SK-N-SH (cell line): ENCODE data around the gene CDK9. TPM values are rescaled to one million over a fixed set of nuclear protein-coding genes. Genes with fewer than 3 reads are reported as not detected.

Experiments
- CTCF ChIA-PET: fragments of 300-600, 350-600 bp; formaldehyde crosslinking; extraction: SDS; loops from one replicate; lab custom pipeline; 2021; lab: Yijun Ruan, JAX
- POLR2A ChIA-PET: fragments of 350-600 bp; sonication (Branson Sonifier 250); formaldehyde crosslinking; extraction: SDS; loops from one replicate; lab custom pipeline; 2020; ENCODE audit warnings: antibody characterized with exemption, inconsistent platforms; lab: Yijun Ruan, JAX
- DNase-seq: peaks from one replicate; pipeline ENCODE4 v3.0.0; 2012
- H2AFZ ChIP-seq: fragments of 200-600 bp; sonication (generic); 2 replicates; pipeline ENCODE4 v1.8.1; 2016; ENCODE audit warnings: antibody characterized with exemption, mild to moderate bottlenecking, low read depth
- H3F3A ChIP-seq: fragments of 200-600 bp; sonication (generic); replicated peaks from 2 replicates; pipeline ENCODE3; 2016; ENCODE audit warnings: antibody characterized with exemption, mild to moderate bottlenecking; ENCODE audit not compliant: insufficient read depth
- H3K27ac ChIP-seq, 2 experiments: fragments of 200-500 bp in 1 of 2; fragments of 200-600 bp in 1 of 2; sonication (Bioruptor generic) in 1 of 2; sonication (generic), shearing (Covaris generic) in 1 of 2; 2 replicates each; pipeline versions ENCODE4 v1.5.1 to v1.6.1; 2014 to 2016; ENCODE audit warnings: low read depth in 2 of 2, inconsistent platforms in 1 of 2, low read length in 1 of 2, mild to moderate bottlenecking in 1 of 2, mixed read lengths in 1 of 2
- H3K27me3 ChIP-seq: fragments of 200-600 bp; sonication (generic), shearing (Covaris generic); 2 replicates; pipeline ENCODE4 v1.6.1; 2016; ENCODE audit warnings: mixed run types; ENCODE audit not compliant: insufficient read depth
- H3K36me3 ChIP-seq, 2 experiments: fragments of 200-500 bp in 1 of 2; fragments of 200-600 bp in 1 of 2; sonication (Bioruptor generic) in 1 of 2; sonication (generic) in 1 of 2; replicated peaks in 1 of 2; 2 replicates each; pipeline versions ENCODE3 to v1.5.1; 2014 to 2016; ENCODE audit warnings: low read length in 1 of 2, mild to moderate bottlenecking in 1 of 2; ENCODE audit not compliant: insufficient read depth in 2 of 2, control insufficient read depth in 1 of 2
- H3K4me1 ChIP-seq, 2 experiments: fragments of 200-500 bp in 1 of 2; fragments of 200-600 bp in 1 of 2; sonication (Bioruptor generic) in 1 of 2; sonication (generic), shearing (Covaris generic) in 1 of 2; 2 replicates each; pipeline versions ENCODE4 v1.5.1 to v1.6.1; 2014 to 2016; ENCODE audit warnings: low read depth in 1 of 2, low read length in 1 of 2, mixed run types in 1 of 2; ENCODE audit not compliant: insufficient read depth in 2 of 2, control insufficient read depth in 1 of 2
- H3K4me2 ChIP-seq: fragments of 200-600 bp; sonication (generic), shearing (Covaris generic); 2 replicates; pipeline ENCODE4 v1.6.1; 2017; ENCODE audit warnings: mixed run types
- H3K4me3 ChIP-seq, 2 experiments: fragments of 200-500 bp in 1 of 2; fragments of 200-600 bp in 1 of 2; sonication (Bioruptor generic) in 1 of 2; sonication (generic), shearing (Covaris generic) in 1 of 2; 2 replicates each; pipeline versions ENCODE4 v1.5.1 to v1.8.1; 2014 to 2016; ENCODE audit warnings: low read depth in 2 of 2, inconsistent platforms in 1 of 2, low read length in 1 of 2, mild to moderate bottlenecking in 1 of 2, mixed read lengths in 1 of 2, moderate library complexity in 1 of 2
- H3K79me2 ChIP-seq: fragments of 200-600 bp; sonication (generic); 2 replicates; pipeline ENCODE4 v1.8.1; 2017; ENCODE audit warnings: mild to moderate bottlenecking; ENCODE audit not compliant: insufficient read depth
- H3K9ac ChIP-seq: fragments of 200-600 bp; sonication (generic); 2 replicates; pipeline ENCODE4 v1.6.1; 2017; ENCODE audit warnings: mixed run types
- H3K9me2 ChIP-seq: fragments of 200-600 bp; sonication (generic); 2 replicates; pipeline ENCODE4 v1.6.1; 2017; ENCODE audit warnings: mixed run types
- H3K9me3 ChIP-seq: fragments of 200-600 bp; sonication (generic); 2 replicates; pipeline ENCODE4 v1.6.1; 2017; ENCODE audit warnings: mixed run types, mild to moderate bottlenecking, moderate library complexity
- H4K20me1 ChIP-seq: fragments of 200-600 bp; sonication (generic); 2 replicates; pipeline ENCODE4 v1.6.1; 2017; ENCODE audit warnings: mild to moderate bottlenecking, mixed run types; ENCODE audit not compliant: insufficient read depth
- FOXJ3 ChIP-seq: sonication (generic); formaldehyde crosslinking; IDR thresholded peaks from 2 replicates; pipeline ENCODE4 v1.5.1; 2020; ENCODE audit warnings: mild to moderate bottlenecking, missing genetic modification reagents
- MXI1 ChIP-seq: IDR thresholded peaks from 2 replicates; pipeline ENCODE4 v1.6.1; 2012; ENCODE audit warnings: mild to moderate bottlenecking, low read depth, low read length, improper control_type of control experiment
- NFIC ChIP-seq: IDR thresholded peaks from 2 replicates; pipeline ENCODE4 v1.4.0; 2012; ENCODE audit warnings: borderline replicate concordance
- NRF1 ChIP-seq: IDR thresholded peaks from 2 replicates; pipeline ENCODE4 v1.6.1; 2012; ENCODE audit warnings: low read depth, mild to moderate bottlenecking, low read length
- POLR2AphosphoS5 ChIP-seq: IDR thresholded peaks from 2 replicates; pipeline ENCODE4 v1.6.1; 2012; ENCODE audit warnings: low read depth, low read length
- RCOR1 ChIP-seq: fragments of 150-350 bp; IDR thresholded peaks from 2 replicates; pipeline ENCODE4 v1.6.1; 2017; ENCODE audit warnings: antibody characterized with exemption, low read length
- RXRA ChIP-seq: IDR thresholded peaks from 2 replicates; pipeline ENCODE4 v1.4.0; 2012; ENCODE audit warnings: low read depth, mild to moderate bottlenecking, borderline replicate concordance
- WGBS: methylation state at CpG from one replicate; pipeline ENCODE4 v1.1.6; 2017; ENCODE audit warnings: low lambda C conversion rate; 5-methylcytosine and 5-hydroxymethylcytosine counted together
- polyA plus RNA-seq, 3 experiments: library from polyadenylated mRNA; depleted of rRNA; stranded (reverse); fragments of >200 nt; gene quantifications; 2 replicates each; pipeline ENCODE4 v1.2.3, GENCODE V29; 2012
- TF ChIP-seq, protein P1 (sequence below): IDR thresholded peaks from 2 replicates; pipeline ENCODE4 v1.6.1; 2012; ENCODE audit warnings: mild to moderate bottlenecking, low read depth, low read length, moderate library complexity
- TF ChIP-seq, protein P2 (sequence below): IDR thresholded peaks from 2 replicates; pipeline ENCODE4; 2012
- TF ChIP-seq, protein P3 (sequence below): IDR thresholded peaks from 2 replicates; pipeline ENCODE4 v1.4.0; 2012; ENCODE audit warnings: low read depth

CDK9 gene
- polyA plus RNA-seq, 1 of the 3 experiments (the other 2 are of a cell fraction) = 82.7 TPM

GRCh38 chr9:127753622-127754021, 32.2 kb upstream of the CDK9 start:
- H3K36me3 ChIP-seq = no peaks in the 10 kb centered on the region
- no peak for DNase-seq
- H3K27me3 ChIP-seq = peaks cover 20% of the 10 kb centered on the region
- H3K9me2 ChIP-seq = no peaks in the 10 kb centered on the region
- 63% methylated on average over 6 of the region's 8 CpGs for WGBS
- CTCF ChIA-PET = interaction anchor here (1.0 to 4.4 kb wide), 6 partner anchors 11 to 168 kb away, joined by 3 to 28 read pairs (median 6); partner anchors contain the start of genes CDK9 and TOR2A
- H3K79me2 ChIP-seq = no peaks in the 10 kb centered on the region
- POLR2A ChIA-PET = interaction anchor here (1.0 to 1.8 kb wide), 3 partner anchors 11 to 32 kb away, joined by 3 to 7 read pairs (median 7); partner anchors contain the start of gene CDK9
- TF ChIP-seq, protein P1, sequence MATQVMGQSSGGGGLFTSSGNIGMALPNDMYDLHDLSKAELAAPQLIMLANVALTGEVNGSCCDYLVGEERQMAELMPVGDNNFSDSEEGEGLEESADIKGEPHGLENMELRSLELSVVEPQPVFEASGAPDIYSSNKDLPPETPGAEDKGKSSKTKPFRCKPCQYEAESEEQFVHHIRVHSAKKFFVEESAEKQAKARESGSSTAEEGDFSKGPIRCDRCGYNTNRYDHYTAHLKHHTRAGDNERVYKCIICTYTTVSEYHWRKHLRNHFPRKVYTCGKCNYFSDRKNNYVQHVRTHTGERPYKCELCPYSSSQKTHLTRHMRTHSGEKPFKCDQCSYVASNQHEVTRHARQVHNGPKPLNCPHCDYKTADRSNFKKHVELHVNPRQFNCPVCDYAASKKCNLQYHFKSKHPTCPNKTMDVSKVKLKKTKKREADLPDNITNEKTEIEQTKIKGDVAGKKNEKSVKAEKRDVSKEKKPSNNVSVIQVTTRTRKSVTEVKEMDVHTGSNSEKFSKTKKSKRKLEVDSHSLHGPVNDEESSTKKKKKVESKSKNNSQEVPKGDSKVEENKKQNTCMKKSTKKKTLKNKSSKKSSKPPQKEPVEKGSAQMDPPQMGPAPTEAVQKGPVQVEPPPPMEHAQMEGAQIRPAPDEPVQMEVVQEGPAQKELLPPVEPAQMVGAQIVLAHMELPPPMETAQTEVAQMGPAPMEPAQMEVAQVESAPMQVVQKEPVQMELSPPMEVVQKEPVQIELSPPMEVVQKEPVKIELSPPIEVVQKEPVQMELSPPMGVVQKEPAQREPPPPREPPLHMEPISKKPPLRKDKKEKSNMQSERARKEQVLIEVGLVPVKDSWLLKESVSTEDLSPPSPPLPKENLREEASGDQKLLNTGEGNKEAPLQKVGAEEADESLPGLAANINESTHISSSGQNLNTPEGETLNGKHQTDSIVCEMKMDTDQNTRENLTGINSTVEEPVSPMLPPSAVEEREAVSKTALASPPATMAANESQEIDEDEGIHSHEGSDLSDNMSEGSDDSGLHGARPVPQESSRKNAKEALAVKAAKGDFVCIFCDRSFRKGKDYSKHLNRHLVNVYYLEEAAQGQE = no peak
- TF ChIP-seq, protein P2, sequence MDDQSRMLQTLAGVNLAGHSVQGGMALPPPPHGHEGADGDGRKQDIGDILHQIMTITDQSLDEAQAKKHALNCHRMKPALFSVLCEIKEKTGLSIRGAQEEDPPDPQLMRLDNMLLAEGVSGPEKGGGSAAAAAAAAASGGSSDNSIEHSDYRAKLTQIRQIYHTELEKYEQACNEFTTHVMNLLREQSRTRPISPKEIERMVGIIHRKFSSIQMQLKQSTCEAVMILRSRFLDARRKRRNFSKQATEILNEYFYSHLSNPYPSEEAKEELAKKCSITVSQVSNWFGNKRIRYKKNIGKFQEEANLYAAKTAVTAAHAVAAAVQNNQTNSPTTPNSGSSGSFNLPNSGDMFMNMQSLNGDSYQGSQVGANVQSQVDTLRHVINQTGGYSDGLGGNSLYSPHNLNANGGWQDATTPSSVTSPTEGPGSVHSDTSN = no peak
- no peaks in the 10 kb centered on the region for H4K20me1 ChIP-seq
- no peak overlapping the region for H3K9ac ChIP-seq
- H2AFZ ChIP-seq = no peak overlapping the region
- no peak overlapping the region for H3K4me2 ChIP-seq
- no peaks in the 10 kb centered on the region for H3F3A ChIP-seq
- peaks cover 0 to 20% of the 10 kb centered on the region in 2 experiments; a peak in 1 of 4 replicates for H3K4me1 ChIP-seq
- H3K4me3 ChIP-seq = peak overlapping the region in 1 of 2 experiments; percentile 54; a peak in 1 of 4 replicates
- peak overlapping the region in 1 of 2 experiments; percentile 23; a peak in 1 of 4 replicates for H3K27ac ChIP-seq
- no peaks in the 10 kb centered on the region for H3K9me3 ChIP-seq

- TF ChIP-seq, protein P3, sequence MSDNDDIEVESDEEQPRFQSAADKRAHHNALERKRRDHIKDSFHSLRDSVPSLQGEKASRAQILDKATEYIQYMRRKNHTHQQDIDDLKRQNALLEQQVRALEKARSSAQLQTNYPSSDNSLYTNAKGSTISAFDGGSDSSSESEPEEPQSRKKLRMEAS = 0 out of 2 replicates have a peak, but pooled peaks have one; percentile 51
- TF ChIP-seq RCOR1 (0 out of 2 replicates have a peak, but pooled peaks have one; percentile 12), NFIC (no peak), NRF1 (peak; percentile 29; the same call in 1 of the 2 replicates), RXRA (no peak), POLR2AphosphoS5 (no peak), FOXJ3 (CRISPR knock-in tag) (no peak), MXI1 (peak; percentile 48; the same call in 1 of the 2 replicates)
- H3F3A ChIP-seq = no peaks in the 10 kb centered on the region
- H3K27ac ChIP-seq = peak overlapping the region in 1 of 2 experiments; percentile 72; a peak in 2 of 4 replicates
- POLR2A ChIA-PET = interaction anchor here (1.0 to 1.8 kb wide), 3 partner anchors 11 to 31 kb away, joined by 3 to 7 read pairs (median 7); partner anchors contain the start of gene CDK9
- no peaks in the 10 kb centered on the region for H4K20me1 ChIP-seq
- no peaks in the 10 kb centered on the region for H3K9me2 ChIP-seq
- H3K4me3 ChIP-seq = peak overlapping the region; percentile 43 to 54; a peak in 2 of 4 replicates
- WGBS = 0% methylated on average over 12 of the region's 86 CpGs
- no peaks in the 10 kb centered on the region for H3K36me3 ChIP-seq
- H3K4me2 ChIP-seq = peak overlapping the region; percentile 65
- H3K79me2 ChIP-seq = no peaks in the 10 kb centered on the region
- peaks cover 0 to 20% of the 10 kb centered on the region in 2 experiments; a peak in 1 of 4 replicates for H3K4me1 ChIP-seq
- H3K9ac ChIP-seq = no peak overlapping the region
- DNase-seq = peak; percentile 95
- CTCF ChIA-PET = interaction anchor here (1.1 to 4.4 kb wide), 6 partner anchors 11 to 167 kb away, joined by 3 to 28 read pairs (median 8); partner anchors contain the start of genes CDK9 and TOR2A
- peaks cover 20% of the 10 kb centered on the region for H3K27me3 ChIP-seq
- no peak overlapping the region for H2AFZ ChIP-seq
- H3K9me3 ChIP-seq = no peaks in the 10 kb centered on the region
Observed at GRCh38 chr9:127754099-127755060, 31.5 kb upstream of the CDK9 start.
